Activated naive CD4-positive, alpha-beta T cell treated with anti-CD3 and anti-CD28 coated beads, Interleukin-2, amount 50 U/mL, for 24 hours (primary cell): ENCODE data around the gene CHST7.

ENCODE experiments used
- H3K27ac Mint-ChIP-seq: one replicate; pipeline ENCODE4 v1.8.0; 2021; ENCODE audit warnings: mild to moderate bottlenecking, mixed read lengths
- H3K27me3 Mint-ChIP-seq: one replicate; pipeline ENCODE4 v1.8.0; 2021; ENCODE audit warnings: mixed read lengths
- H3K36me3 Mint-ChIP-seq: one replicate; pipeline ENCODE4 v1.8.0; 2021; ENCODE audit warnings: mixed read lengths
- H3K4me1 Mint-ChIP-seq: one replicate; pipeline ENCODE4 v1.8.0; 2021; ENCODE audit warnings: mixed read lengths
- H3K4me3 Mint-ChIP-seq: one replicate; pipeline ENCODE4 v1.8.0; 2021; ENCODE audit warnings: mild to moderate bottlenecking, mixed read lengths
- H3K9me3 Mint-ChIP-seq: one replicate; pipeline ENCODE4 v1.8.0; 2021; ENCODE audit warnings: mixed read lengths

Gene CHST7

DNA sequence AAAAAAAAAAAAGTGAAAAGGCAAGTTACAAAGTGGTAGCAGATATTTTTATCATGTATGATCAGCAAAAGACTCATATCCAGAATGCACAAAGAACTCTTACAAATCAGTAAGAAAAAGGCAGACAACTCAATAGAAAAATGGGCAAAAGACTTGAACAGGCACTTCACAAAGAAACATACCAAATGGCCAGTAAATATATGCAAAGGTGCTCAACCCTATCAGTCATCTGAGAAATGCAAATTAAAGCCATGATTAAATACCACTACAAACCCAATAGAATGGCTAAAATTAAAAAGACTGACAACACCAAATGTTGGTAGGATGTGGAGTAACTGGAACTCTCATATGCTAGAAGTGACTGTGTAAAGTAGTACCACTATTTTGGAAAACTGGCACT is 45.4 kb downstream of the CHST7 start:
- peaks cover 5% of the 10 kb centered on the region for H3K27me3 Mint-ChIP-seq
- H3K36me3 Mint-ChIP-seq: peaks cover 15% of the 10 kb centered on the region
- no peaks in the 10 kb centered on the region for H3K9me3 Mint-ChIP-seq
- no peak overlapping the region for H3K27ac Mint-ChIP-seq
- H3K4me3 Mint-ChIP-seq: no peak overlapping the region
- H3K4me1 Mint-ChIP-seq: no peaks in the 10 kb centered on the region

DNA sequence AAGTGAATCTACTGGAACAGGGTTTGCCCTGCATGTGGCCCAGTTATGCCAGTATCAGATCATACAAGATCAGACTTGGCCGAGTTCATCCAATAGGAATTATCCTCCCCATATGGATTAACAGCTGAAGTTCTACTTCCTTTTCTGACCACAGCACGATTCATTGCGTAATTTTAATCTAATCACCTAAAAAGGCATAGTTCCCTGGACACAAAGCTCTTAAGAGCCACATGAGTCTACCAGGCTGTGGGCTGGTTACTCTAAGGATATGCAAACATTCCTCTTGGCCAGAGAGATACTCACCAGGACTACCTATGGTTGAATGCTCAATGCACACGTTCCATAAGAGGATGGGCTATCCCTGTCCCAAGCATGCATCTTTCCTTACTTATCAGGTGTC is 46.9 kb downstream of the CHST7 start:
- Mint-ChIP-seq H3K4me3 (no peak overlapping the region), H3K9me3 (no peaks in the 10 kb centered on the region), H3K36me3 (peaks cover 15% of the 10 kb centered on the region), H3K27me3 (peaks cover 5% of the 10 kb centered on the region), H3K27ac (no peak overlapping the region), H3K4me1 (no peaks in the 10 kb centered on the region)

DNA sequence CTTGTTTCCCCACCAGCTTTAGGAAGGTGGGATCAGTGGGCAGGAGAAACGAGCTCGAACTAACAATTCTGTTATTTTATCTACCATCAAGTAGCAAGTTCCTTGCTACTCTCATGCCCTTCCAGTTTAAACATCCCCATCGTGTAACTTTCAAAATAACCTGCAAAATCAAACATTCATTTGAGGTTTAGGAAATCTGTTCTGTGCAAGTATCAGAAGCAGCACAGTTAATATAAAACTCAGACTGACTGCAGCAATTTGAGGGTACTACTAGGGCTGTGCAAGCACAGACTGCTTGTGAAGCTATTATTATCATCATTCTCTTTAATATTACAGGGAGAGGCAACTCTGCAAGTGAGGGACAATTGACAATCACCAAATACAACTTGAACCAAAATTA is 48.0 kb downstream of the CHST7 start:
- peaks cover 5% of the 10 kb centered on the region for H3K27me3 Mint-ChIP-seq
- no peak overlapping the region for H3K27ac Mint-ChIP-seq
- peaks cover 2% of the 10 kb centered on the region for H3K4me1 Mint-ChIP-seq
- H3K36me3 Mint-ChIP-seq: peaks cover 15% of the 10 kb centered on the region
- H3K4me3 Mint-ChIP-seq: no peak overlapping the region
- H3K9me3 Mint-ChIP-seq: no peaks in the 10 kb centered on the region

DNA sequence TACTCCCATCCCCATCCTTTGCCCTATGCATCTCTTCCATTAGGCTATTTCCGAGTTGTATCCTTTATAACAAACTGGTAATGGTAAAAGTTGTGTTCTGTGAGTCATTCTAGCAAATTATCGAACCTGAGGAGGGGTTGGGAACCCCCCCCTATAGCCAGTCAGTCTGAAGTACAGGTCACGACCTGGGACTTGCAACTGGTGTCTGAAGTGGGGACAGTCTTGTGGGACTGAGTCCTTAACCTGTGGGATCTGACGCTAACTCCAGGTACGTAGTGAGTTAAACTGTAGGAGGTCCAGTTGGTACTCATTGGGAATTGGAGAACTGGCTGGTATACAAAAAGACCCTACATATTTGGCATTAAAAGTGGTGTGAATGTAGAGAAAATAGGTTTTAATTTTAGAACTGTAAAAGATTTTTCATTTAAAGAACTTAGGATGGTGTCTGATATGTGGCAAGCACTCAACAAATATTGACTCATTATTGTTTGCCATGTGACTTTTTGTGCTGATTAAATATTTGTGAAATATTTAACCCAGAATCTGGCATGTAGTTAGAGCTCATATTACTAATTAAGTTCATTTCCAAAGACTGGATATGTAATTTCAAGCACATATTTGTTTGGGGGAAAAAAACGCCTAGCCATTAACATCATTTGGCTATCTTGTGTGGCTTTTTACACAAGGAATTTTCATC is 50.7 kb downstream of the CHST7 start:
- Mint-ChIP-seq H3K27ac (no peak overlapping the region), H3K4me3 (no peak overlapping the region), H3K4me1 (peaks cover 15% of the 10 kb centered on the region), H3K27me3 (no peaks in the 10 kb centered on the region), H3K36me3 (peaks cover 5% of the 10 kb centered on the region), H3K9me3 (no peaks in the 10 kb centered on the region)

DNA sequence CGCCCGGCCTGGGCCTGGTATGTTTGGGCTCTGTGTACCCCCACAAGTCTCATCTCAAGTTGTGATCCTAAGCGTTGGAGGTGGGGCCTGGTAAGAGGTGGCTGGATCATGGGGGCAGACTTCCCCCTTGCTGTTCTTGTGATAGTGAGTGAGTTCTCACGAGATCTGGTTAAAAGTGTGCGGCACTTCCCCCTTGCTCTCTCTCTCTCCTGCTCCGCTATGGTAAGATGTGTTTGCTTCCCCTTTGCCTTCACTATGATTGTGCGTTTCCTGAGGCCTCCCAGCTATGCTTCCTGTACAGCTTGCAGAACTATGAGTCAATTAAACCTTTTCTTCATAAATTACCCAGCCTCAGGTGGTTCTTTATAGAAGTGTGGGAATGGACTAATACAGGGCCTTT is 53.0 kb downstream of the CHST7 start:
- Mint-ChIP-seq H3K4me1 (peaks cover 15% of the 10 kb centered on the region), H3K4me3 (no peak overlapping the region), H3K27me3 (no peaks in the 10 kb centered on the region), H3K9me3 (no peaks in the 10 kb centered on the region), H3K27ac (peak overlapping the region; percentile 71), H3K36me3 (peaks cover 6% of the 10 kb centered on the region)

DNA sequence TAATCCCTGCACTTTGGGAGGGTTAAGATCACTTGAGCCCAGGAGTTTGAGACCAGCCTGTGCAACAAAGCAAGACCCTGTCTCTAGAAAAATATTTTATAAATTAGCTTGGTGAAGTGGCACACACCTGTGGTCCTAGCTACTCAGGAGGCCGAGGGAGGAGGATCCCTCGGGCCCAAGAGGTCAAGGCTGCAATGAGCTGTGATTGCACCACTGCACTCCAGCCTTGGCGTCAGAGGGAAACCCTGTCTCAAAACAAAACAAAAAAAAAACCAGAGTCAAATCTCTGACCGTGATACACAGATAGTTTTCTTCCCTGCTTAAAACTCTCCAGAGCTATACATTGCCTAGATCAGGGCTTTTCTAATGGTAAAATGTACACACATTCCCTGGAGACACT is 53.5 kb downstream of the CHST7 start:
- Mint-ChIP-seq H3K27ac (peak overlapping the region; percentile 71), H3K36me3 (peaks cover 6% of the 10 kb centered on the region), H3K4me3 (no peak overlapping the region), H3K9me3 (no peaks in the 10 kb centered on the region), H3K27me3 (no peaks in the 10 kb centered on the region), H3K4me1 (peaks cover 15% of the 10 kb centered on the region)

DNA sequence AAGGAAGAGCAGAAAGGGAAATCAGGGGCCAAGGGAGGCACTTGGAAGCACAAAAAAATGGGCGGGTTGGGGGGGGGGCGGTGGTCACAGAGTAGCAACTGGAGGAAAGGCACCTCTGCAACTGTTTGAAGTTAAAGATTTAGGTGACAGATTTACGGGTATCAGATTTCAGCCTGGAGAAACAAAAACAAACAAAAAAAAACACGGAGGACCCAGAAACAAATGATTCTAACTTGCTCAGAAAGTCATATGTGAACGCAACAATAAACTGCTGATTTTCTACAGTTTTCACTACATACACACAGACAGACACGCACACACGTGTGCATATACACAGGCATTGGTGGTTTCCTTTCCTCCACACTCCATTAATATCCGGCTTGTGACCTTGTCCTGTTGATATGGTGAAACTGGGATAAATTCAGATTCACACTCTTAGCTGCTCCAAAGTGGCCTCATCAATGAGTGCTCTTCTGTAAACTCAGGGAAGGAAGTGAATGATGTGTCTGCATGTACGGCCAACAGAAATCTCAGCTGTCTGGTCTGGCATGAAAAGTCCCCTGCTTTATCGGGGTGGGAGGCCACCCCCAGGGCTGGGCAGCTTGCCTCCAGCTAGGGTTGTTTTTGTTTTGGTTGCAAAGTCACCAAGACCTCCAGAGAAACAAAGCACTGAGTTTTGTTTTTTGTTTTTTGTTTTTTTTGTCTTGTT is 54.3 kb downstream of the CHST7 start:
- no peaks in the 10 kb centered on the region for H3K9me3 Mint-ChIP-seq
- no peak overlapping the region for H3K4me3 Mint-ChIP-seq
- H3K27ac Mint-ChIP-seq: no peak overlapping the region
- peaks cover 15% of the 10 kb centered on the region for H3K4me1 Mint-ChIP-seq
- H3K27me3 Mint-ChIP-seq: no peaks in the 10 kb centered on the region
- peaks cover 3% of the 10 kb centered on the region for H3K36me3 Mint-ChIP-seq

DNA sequence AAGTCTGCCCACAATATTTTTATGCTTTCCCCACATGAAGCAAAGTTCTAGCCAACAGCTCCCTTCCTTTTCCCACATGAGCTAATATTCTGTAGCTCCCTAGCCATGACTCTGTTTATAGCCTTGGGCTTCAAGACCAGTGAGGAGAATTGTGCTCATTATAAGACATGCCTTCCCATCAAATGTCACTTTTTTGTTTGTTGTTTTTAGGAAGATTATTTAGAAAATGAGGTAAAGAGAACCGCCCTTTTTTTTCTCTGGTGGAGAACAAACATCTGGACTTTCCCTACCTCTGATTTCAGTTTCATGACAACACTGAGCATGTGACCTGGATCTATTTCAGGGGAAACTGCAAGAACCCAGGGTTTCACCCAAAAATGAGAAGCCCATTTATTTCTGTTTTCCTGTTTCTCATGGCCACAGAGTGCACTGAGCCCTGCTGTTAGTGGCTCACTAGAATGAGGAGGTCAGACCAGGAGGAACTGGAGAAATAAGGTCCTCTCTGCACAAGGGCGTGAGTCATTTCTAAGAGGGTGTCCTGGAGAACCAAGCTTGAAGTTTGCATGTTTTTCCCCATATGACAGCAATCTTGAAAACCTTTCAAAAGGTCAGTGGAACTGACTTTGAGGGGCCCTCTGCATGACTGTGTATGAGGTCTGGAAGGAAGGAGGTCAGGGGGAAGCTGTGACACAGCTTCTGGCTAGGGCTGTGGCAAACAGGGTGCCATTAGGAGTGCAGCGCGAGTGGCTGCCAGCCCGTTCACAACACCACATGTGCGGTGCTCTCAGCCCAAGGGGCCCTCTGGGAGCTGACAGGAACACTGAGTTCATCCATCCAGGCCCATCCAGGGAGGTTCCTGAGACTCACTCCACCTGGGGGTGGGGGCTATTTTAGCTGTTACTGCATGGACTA is 55.2 kb downstream of the CHST7 start:
- H3K4me3 Mint-ChIP-seq: no peak overlapping the region
- peaks cover 15% of the 10 kb centered on the region for H3K4me1 Mint-ChIP-seq
- no peaks in the 10 kb centered on the region for H3K27me3 Mint-ChIP-seq
- H3K27ac Mint-ChIP-seq: no peak overlapping the region
- peaks cover 3% of the 10 kb centered on the region for H3K36me3 Mint-ChIP-seq
- H3K9me3 Mint-ChIP-seq: no peaks in the 10 kb centered on the region

DNA sequence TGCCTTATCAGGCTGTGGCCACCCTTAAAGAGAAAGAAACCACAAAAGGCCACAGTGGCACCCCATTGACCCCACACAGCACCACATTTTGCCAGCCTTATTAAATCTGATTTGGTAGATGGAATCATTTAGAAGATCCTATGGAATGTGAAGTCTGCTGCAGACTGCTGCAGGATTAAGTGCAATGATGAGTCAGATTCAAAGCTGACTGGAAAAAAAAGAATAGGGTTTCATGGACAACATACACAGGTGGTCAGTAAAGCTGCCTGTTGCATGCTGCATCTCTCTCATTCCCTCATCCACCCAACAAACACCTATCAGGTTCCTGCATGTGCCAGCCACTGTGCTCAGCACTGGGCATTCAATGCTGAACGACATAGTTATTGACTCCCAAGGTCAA is 56.6 kb downstream of the CHST7 start:
- Mint-ChIP-seq H3K27me3 (no peaks in the 10 kb centered on the region), H3K27ac (no peak overlapping the region), H3K36me3 (peaks cover 3% of the 10 kb centered on the region), H3K4me3 (no peak overlapping the region), H3K9me3 (no peaks in the 10 kb centered on the region), H3K4me1 (peaks cover 22% of the 10 kb centered on the region)

DNA sequence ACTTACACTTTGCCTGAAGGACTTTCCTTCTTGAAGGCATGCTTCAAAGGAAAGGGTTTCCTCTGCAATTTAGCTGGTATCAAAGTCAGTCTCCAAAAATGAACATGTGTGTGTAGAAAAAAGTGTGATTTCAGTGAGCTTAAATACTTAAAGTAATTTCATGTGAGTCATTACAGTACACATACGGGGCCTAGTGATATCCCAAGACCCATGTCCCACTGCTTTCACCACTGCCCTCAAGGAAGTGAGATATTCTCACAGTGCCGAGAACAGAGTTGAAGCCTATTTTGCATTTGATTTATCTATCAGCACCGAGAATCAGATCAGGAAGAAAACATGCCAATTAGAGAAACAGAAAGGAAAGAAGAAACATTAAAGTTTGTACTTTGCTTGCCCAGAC is 61.0 kb downstream of the CHST7 start:
- no peaks in the 10 kb centered on the region for H3K27me3 Mint-ChIP-seq
- H3K27ac Mint-ChIP-seq: peak overlapping the region; percentile 90
- H3K4me1 Mint-ChIP-seq: peaks cover 11% of the 10 kb centered on the region
- H3K9me3 Mint-ChIP-seq: no peaks in the 10 kb centered on the region
- H3K36me3 Mint-ChIP-seq: peaks cover 2% of the 10 kb centered on the region
- no peak overlapping the region for H3K4me3 Mint-ChIP-seq

DNA sequence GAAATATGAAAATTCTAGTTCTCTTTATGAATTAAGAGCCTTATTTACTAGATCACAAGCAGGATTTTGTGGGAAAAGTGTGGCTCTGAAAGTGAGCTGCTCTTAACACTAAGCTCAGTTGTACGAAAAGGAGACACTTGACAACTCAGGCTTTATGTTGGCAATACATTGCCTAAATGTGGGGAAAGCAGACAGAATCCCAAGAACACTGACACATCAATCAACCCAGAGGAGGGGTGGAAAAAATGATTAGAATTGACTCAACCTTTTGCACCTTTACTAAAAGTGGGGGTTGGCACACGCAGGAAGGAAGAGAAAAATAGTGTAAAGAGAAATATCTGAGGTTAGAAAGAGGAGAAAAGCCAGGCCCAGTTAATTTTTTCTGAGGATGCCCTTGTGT is 61.6 kb downstream of the CHST7 start:
- H3K36me3 Mint-ChIP-seq: peaks cover 2% of the 10 kb centered on the region
- H3K27me3 Mint-ChIP-seq: no peaks in the 10 kb centered on the region
- no peak overlapping the region for H3K27ac Mint-ChIP-seq
- H3K4me3 Mint-ChIP-seq: peak overlapping the region; percentile 52
- peaks cover 11% of the 10 kb centered on the region for H3K4me1 Mint-ChIP-seq
- no peaks in the 10 kb centered on the region for H3K9me3 Mint-ChIP-seq

DNA sequence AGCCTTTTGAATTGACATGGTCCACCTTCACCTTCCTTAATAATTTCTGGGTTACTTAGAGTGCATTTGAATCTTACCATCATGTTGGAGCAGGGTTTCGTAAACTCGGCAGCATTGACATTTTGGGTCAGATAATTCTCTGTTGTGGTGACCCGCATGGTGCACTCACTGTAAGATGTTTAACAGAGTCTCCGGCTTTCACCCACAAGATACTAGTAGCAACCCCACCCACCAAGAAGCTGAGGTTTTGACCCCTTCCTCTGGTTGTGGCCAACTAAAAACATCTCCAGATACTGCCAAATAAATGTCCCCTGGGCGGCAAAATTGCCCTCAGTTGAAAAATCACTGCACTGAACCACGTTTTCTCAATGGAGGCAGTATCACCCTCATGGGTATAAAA is 62.7 kb downstream of the CHST7 start:
- Mint-ChIP-seq H3K27me3 (no peaks in the 10 kb centered on the region), H3K9me3 (no peaks in the 10 kb centered on the region), H3K36me3 (no peaks in the 10 kb centered on the region), H3K4me1 (peaks cover 11% of the 10 kb centered on the region), H3K27ac (no peak overlapping the region), H3K4me3 (no peak overlapping the region)

DNA sequence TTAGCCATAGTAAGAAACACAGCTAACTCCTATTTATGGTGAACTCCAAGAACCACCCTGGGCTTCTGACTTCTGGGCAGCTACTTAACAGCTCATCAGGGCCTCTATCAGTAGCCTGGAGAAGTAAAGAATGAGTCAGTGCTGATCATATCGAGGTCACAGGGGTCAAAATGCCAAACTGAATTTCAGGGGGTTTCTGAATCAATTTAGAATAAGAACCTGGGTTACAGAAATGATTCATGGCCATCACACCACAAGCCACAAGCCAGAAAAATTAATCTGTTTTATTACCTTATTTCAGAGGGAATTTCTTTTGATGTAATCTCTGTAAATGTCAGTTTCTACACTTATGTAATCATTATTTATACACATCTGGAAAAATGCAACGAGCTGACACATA is 64.4 kb downstream of the CHST7 start:
- no peak overlapping the region for H3K27ac Mint-ChIP-seq

DNA sequence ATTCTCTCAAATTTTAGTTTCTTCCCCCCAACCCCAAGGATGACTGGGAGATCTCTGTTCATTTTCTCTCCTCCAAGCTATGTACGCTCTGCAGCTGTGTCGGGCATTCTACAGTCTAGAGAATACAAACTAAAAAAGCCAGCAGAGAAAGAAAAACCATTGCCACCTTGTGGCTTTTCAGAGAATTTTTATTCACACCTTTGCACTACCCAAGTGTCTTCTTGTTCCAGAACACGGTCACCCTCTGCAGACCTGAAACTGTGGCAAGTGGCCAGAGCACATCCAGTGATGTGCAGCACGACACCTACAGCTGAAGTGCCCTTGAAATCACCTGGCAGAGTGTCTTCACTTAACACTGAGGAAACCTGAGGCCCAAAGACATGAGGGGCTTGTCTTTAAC is 68.6 kb downstream of the CHST7 start:
- Mint-ChIP-seq H3K4me1 (peaks cover 5% of the 10 kb centered on the region), H3K27me3 (no peaks in the 10 kb centered on the region), H3K36me3 (peaks cover 3% of the 10 kb centered on the region), H3K9me3 (no peaks in the 10 kb centered on the region), H3K4me3 (no peak overlapping the region), H3K27ac (no peak overlapping the region)

More for the DNA sequence above, 64.4 kb downstream of the CHST7 start:
- H3K27me3 Mint-ChIP-seq: no peaks in the 10 kb centered on the region
- H3K9me3 Mint-ChIP-seq: no peaks in the 10 kb centered on the region
- H3K4me1 Mint-ChIP-seq: peaks cover 16% of the 10 kb centered on the region
- peaks cover under 1% of the 10 kb centered on the region for H3K36me3 Mint-ChIP-seq
- no peak overlapping the region for H3K4me3 Mint-ChIP-seq

DNA sequence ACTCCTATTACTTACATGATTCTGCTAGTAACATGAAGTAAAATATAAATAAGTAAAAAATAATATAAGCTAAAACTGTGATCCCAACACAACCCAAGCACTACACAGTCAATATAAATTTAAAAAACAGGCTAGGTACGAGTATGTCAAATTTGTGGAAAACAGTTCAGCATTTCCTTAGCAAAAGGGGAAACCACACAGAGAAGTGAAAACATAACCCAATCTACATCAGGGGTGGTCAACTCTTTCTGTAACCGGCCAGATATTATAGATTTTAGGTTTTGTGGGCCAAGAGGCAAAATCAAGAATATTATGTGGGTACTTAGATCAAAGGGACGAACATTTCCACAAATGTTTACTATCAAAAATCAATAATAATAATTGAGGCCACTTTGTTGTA is 70.1 kb downstream of the CHST7 start:
- Mint-ChIP-seq H3K27ac (no peak overlapping the region), H3K36me3 (peaks cover 3% of the 10 kb centered on the region), H3K9me3 (no peaks in the 10 kb centered on the region), H3K27me3 (no peaks in the 10 kb centered on the region), H3K4me1 (peaks cover 5% of the 10 kb centered on the region), H3K4me3 (no peak overlapping the region)

DNA sequence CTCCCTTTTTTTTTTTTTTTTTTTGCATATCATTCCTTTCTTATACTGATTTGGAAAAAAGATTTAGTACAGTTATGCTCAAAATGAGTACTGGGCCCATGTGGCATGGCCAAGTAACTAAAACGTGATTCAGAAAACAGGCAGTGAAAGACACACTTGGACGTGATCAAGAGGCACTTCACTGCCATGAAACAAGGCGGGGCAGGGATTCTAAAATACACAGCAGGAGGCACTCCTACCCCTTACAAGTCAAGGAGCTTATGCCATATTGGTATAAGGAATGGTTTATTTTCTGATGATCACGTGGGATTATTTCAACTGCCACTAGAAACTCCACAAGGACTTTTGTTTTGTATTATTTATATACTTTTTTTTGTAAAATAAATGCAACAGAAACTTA is 72.0 kb downstream of the CHST7 start:
- Mint-ChIP-seq H3K4me1 (peaks cover 5% of the 10 kb centered on the region), H3K27me3 (no peaks in the 10 kb centered on the region)

More for the DNA sequence above, 72.0 kb downstream of the CHST7 start:
- H3K36me3 Mint-ChIP-seq: peaks cover 3% of the 10 kb centered on the region
- H3K9me3 Mint-ChIP-seq: no peaks in the 10 kb centered on the region
- no peak overlapping the region for H3K4me3 Mint-ChIP-seq
- H3K27ac Mint-ChIP-seq: no peak overlapping the region
